Measurements from ENCODE around the gene LRP8. TPM values are rescaled to one million over a fixed set of nuclear protein-coding genes. Genes with fewer than 3 reads are reported as not detected.

The LRP8 gene
- total RNA-seq, 1 experiment from 2014 or later, result 56.3 TPM

- H4K20me1 ChIP-seq (ENCODE audit: insufficient read depth), result no peaks in the 10 kb centered on the region
- H3K9me2 ChIP-seq (ENCODE audit: insufficient read depth), result no peaks in the 10 kb centered on the region
- ATAC-seq (no peak), DNase-seq (ENCODE audit: low read depth, low spot score) (no peak)
- no TSS peak for BruUV-seq (replicated peaks)
- peaks cover 2 to 8% of the 10 kb centered on the region in 2 experiments; a peak in 2 of 4 replicates for H3K4me1 ChIP-seq (ENCODE audit: control insufficient read depth in 1 of 2, insufficient read depth in 2 of 2, low read length in 2 of 2)
- H3K4me2 ChIP-seq (ENCODE audit: low read length), result no peak overlapping the region
- intact Hi-C loops (cut with micrococcal nuclease), result no loop called here
- H3K9me3 ChIP-seq (ENCODE audit: control insufficient read depth in 1 of 2, insufficient read depth in 1 of 2, low read depth in 1 of 2, low read length in 2 of 2), result no peaks in the 10 kb centered on the region
- ChIA-PET POLR2A (no interaction called here), CTCF (no interaction called here), RAD21 (ENCODE audit: low non-redundant PET in 1 of 2, low total read pairs in 2 of 2, uncharacterized antibody in 2 of 2, unreplicated experiment in 2 of 2) (no interaction called here)
- H3K36me3 ChIP-seq (ENCODE audit: control insufficient read depth in 1 of 2, insufficient read depth in 2 of 2, low read length in 2 of 2), result peaks cover 0 to 14% of the 10 kb centered on the region in 2 experiments; a peak in 1 of 4 replicates
- H3K9ac ChIP-seq (ENCODE audit: low read length), result no peak overlapping the region
- TF ChIP-seq SP1 (IDR thresholded peaks at IDR 0.05; ENCODE audit: low read depth) (no peak), CEBPB (IDR thresholded peaks at IDR 0.05; ENCODE audit: low read depth) (no peak), SRF (IDR thresholded peaks at IDR 0.05; ENCODE audit: low read depth) (no peak), RAD21 (IDR thresholded peaks at IDR 0.05; ENCODE audit: low read depth) (no peak), ZNF274 (IDR thresholded peaks at IDR 0.05; ENCODE audit: low read depth, low read length) (no peak), EZH2phosphoT487 (IDR thresholded peaks at IDR 0.05; ENCODE audit: borderline replicate concordance) (no peak), CTCF (IDR thresholded peaks at IDR 0.05 in 2 of 3, conservative IDR thresholded peaks at IDR 0.05 in 1 of 3; ENCODE audit: borderline replicate concordance in 1 of 3, insufficient read depth in 1 of 3, low read depth in 2 of 3, low read length in 2 of 3) (no peak), YY1 (IDR thresholded peaks at IDR 0.05; ENCODE audit: extremely low read depth, insufficient replicate concordance, low read depth, low read length) (no peak), FOSL1 (IDR thresholded peaks at IDR 0.05; ENCODE audit: low read depth) (no peak), REST (IDR thresholded peaks at IDR 0.05; ENCODE audit: low read depth) (no peak), EZH2 (IDR thresholded peaks at IDR 0.05) (no peak), POLR2AphosphoS5 (IDR thresholded peaks at IDR 0.05; ENCODE audit: low read depth, low read length) (no peak), POLR2A (IDR thresholded peaks at IDR 0.05; ENCODE audit: borderline replicate concordance, extremely low read depth, insufficient read depth, insufficient read length) (no peak), ZFX (IDR thresholded peaks at IDR 0.05) (no peak), CBX3 (IDR thresholded peaks at IDR 0.05; ENCODE audit: low read depth) (no peak), TCF7L2 (IDR thresholded peaks at IDR 0.05; ENCODE audit: borderline replicate concordance, extremely low read depth, insufficient read depth, insufficient read length) (no peak)
- TF ChIP-seq, protein P1, sequence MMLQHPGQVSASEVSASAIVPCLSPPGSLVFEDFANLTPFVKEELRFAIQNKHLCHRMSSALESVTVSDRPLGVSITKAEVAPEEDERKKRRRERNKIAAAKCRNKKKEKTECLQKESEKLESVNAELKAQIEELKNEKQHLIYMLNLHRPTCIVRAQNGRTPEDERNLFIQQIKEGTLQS (IDR thresholded peaks at IDR 0.05), result no peak
- H3K4me3 ChIP-seq (replicated peaks in 1 of 2; ENCODE audit: low read depth in 1 of 2, low read length in 2 of 2), result no peak overlapping the region
- H3K79me2 ChIP-seq (ENCODE audit: insufficient read depth, low read length), result peaks cover 68% of the 10 kb centered on the region; the same call in 1 of the 2 replicates
- no peak overlapping the region for H2AFZ ChIP-seq (ENCODE audit: low read depth, low read length, poor library complexity, severe bottlenecking)
- H3K27ac ChIP-seq (ENCODE audit: low read depth, low read length), result no peak overlapping the region
- no peaks in the 10 kb centered on the region for H3K27me3 ChIP-seq (ENCODE audit: insufficient read depth, low read length)
These were observed 18.1 kb downstream of the LRP8 start for GRCh38 chr1:53309802-53310201.
